ENCODE results near the gene NRG3. TPM values are rescaled to one million over a fixed set of nuclear protein-coding genes. Genes with fewer than 3 reads are reported as not detected.

NRG3 gene
- total and polyA plus RNA-seq, 12 donors, result 0.46 to 3.8 (median 1.3) TPM

DNA sequence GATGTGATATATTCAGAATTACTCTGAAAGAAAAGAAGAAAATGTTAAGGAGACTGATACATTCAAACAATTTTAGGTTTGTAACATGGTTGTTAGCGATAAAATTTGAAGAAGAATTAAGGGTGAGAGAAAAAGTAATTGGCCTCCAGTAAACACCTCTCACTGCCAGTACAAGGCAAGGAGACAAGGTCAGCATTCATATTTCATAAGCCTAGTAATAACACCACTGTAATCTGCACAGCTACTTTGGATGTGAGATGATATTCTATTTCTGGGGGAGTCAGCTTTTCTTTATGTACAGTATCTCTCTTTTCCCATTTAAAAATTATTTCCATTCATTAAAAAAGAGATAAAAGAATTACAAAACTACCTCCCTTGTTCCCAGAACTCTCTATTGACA is 621.1 kb downstream of the NRG3 start:
- Histone ChIP-seq H3K4me1 (replicated peaks in 1 of 2) (no peaks in the 10 kb centered on the region), H3K9me3 (replicated peaks in 1 of 3) (no peaks in the 10 kb centered on the region), H3K4me3 (no peak overlapping the region), H3K27me3 (no peaks in the 10 kb centered on the region), H3K27ac (no peak overlapping the region), H3K36me3 (replicated peaks in 1 of 2) (no peaks in the 10 kb centered on the region)
- no peak for DNase-seq
- TF ChIP-seq POLR2A (IDR thresholded peaks at IDR 0.05), result no peak
- TF ChIP-seq, protein P1, sequence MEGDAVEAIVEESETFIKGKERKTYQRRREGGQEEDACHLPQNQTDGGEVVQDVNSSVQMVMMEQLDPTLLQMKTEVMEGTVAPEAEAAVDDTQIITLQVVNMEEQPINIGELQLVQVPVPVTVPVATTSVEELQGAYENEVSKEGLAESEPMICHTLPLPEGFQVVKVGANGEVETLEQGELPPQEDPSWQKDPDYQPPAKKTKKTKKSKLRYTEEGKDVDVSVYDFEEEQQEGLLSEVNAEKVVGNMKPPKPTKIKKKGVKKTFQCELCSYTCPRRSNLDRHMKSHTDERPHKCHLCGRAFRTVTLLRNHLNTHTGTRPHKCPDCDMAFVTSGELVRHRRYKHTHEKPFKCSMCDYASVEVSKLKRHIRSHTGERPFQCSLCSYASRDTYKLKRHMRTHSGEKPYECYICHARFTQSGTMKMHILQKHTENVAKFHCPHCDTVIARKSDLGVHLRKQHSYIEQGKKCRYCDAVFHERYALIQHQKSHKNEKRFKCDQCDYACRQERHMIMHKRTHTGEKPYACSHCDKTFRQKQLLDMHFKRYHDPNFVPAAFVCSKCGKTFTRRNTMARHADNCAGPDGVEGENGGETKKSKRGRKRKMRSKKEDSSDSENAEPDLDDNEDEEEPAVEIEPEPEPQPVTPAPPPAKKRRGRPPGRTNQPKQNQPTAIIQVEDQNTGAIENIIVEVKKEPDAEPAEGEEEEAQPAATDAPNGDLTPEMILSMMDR (IDR thresholded peaks at IDR 0.05), result no peak
- intact Hi-C loops (cut with DNase I), result no loop called here
- WGBS, 4 donors, result 67 to 79% (median 74%) methylated on average over 1 of the region's 1 CpG

GRCh38 chr10:82497439-82497838 is 622.4 kb downstream of the NRG3 start:
- H3K27ac ChIP-seq, result no peak overlapping the region
- no peak for TF ChIP-seq POLR2A (IDR thresholded peaks at IDR 0.05)
- TF ChIP-seq, protein P1 (IDR thresholded peaks at IDR 0.05), result no peak
- DNase-seq, result no peak
- no peaks in the 10 kb centered on the region for H3K27me3 ChIP-seq
- H3K4me1 ChIP-seq (replicated peaks in 1 of 2), result no peaks in the 10 kb centered on the region
- no peaks in the 10 kb centered on the region for H3K9me3 ChIP-seq (replicated peaks in 1 of 3)
- intact Hi-C loops (cut with DNase I), result no loop called here
- WGBS, 4 donors, result 68 to 74% (median 69%) methylated on average over 2 of the region's 2 CpGs
- no peaks in the 10 kb centered on the region for H3K36me3 ChIP-seq (replicated peaks in 1 of 2)
- H3K4me3 ChIP-seq, result no peak overlapping the region

DNA sequence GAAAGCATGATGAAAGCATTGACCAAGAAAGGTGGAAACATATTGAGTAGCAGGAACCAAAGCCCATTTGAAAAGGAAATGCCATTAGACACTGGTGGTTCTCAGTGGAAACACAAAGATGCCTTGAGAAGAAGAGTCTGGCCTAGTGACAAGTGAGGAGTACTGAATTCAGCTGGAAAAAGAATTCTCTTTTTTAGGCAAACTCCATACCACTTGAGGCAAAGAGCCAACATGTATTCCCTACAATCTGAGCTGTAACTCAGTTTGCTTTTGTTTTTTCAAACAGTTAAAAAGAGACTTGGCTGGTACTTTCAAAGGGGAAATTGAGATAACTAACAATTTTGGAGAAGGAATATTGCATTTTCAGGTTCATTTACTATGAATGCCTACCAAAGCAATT is 624.0 kb downstream of the NRG3 start:
- TF ChIP-seq POLR2A (IDR thresholded peaks at IDR 0.05), result no peak
- TF ChIP-seq, protein P1 (IDR thresholded peaks at IDR 0.05), result no peak
- Histone ChIP-seq H3K9me3 (replicated peaks in 1 of 3) (no peaks in the 10 kb centered on the region), H3K27ac (no peak overlapping the region), H3K27me3 (no peaks in the 10 kb centered on the region), H3K4me1 (replicated peaks in 1 of 2) (no peaks in the 10 kb centered on the region), H3K4me3 (no peak overlapping the region), H3K36me3 (replicated peaks in 1 of 2) (no peaks in the 10 kb centered on the region)
- DNase-seq, result no peak
- intact Hi-C loops (cut with DNase I), result no loop called here

DNA sequence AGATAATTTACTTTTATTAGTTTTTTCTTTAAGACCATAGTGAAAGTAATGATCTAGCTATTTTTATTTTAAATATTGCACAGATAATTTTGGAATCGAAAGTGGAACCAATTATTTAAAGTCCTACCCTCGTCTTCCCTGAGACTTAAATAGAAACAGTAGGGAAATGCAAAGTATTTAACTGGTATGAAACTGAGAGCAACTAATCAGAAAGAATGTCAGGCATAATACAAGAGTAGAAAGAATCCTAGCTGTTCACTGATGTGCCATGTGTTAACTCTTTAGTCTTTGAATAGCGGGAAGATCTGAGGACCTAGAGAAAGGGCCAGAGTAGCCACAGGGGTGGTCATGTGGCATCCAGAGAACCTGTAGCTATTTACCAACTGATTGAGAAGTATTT is 630.0 kb downstream of the NRG3 start:
- Histone ChIP-seq H3K4me3 (no peak overlapping the region), H3K27me3 (no peaks in the 10 kb centered on the region), H3K27ac (no peak overlapping the region), H3K36me3 (replicated peaks in 1 of 2) (no peaks in the 10 kb centered on the region), H3K9me3 (replicated peaks in 1 of 3) (no peaks in the 10 kb centered on the region), H3K4me1 (replicated peaks in 1 of 2) (no peaks in the 10 kb centered on the region)
- TF ChIP-seq POLR2A (IDR thresholded peaks at IDR 0.05), result no peak
- TF ChIP-seq, protein P1 (IDR thresholded peaks at IDR 0.05), result no peak
- intact Hi-C loops (cut with DNase I), result no loop called here
- no peak for DNase-seq
- 54 to 74% (median 65%) methylated on average over 3 of the region's 3 CpGs for WGBS, 4 donors
